Memory B cell (primary cell): ENCODE data around the gene FNDC10.
A peak's percentile ranks its signal among the peaks of the same experiment; 100 is the strongest.

ENCODE experiments used
- ATAC-seq: fragments of 150-1000 bp; cut with Tn5 transposase; 2 replicates; pipeline ENCODE4 v1.10.0; 2021; ENCODE audit warnings: low read depth, mild to moderate bottlenecking, moderate library complexity
- DNase-seq, 2 donors: peaks; one replicate each; pipeline ENCODE4 v3.0.0; 2022; ENCODE audit warnings: low spot score in 2 of 2
- H3K27ac Mint-ChIP-seq: one replicate; pipeline ENCODE4 v1.8.0; 2022; ENCODE audit warnings: mild to moderate bottlenecking, moderate library complexity, mixed read lengths
- H3K27me3 Mint-ChIP-seq: one replicate; pipeline ENCODE4 v1.8.0; 2022; ENCODE audit warnings: mixed read lengths
- H3K36me3 Mint-ChIP-seq: one replicate; pipeline ENCODE4 v1.8.0; 2022; ENCODE audit warnings: mild to moderate bottlenecking, mixed read lengths
- H3K4me1 Mint-ChIP-seq: one replicate; pipeline ENCODE4 v1.8.0; 2022; ENCODE audit warnings: mixed read lengths
- H3K4me3 Mint-ChIP-seq: one replicate; pipeline ENCODE4 v1.8.0; 2022; ENCODE audit warnings: mild to moderate bottlenecking, moderate library complexity, mixed read lengths
- H3K9me3 Mint-ChIP-seq: one replicate; pipeline ENCODE4 v1.8.0; 2022; ENCODE audit warnings: mixed read lengths

Gene FNDC10

DNA sequence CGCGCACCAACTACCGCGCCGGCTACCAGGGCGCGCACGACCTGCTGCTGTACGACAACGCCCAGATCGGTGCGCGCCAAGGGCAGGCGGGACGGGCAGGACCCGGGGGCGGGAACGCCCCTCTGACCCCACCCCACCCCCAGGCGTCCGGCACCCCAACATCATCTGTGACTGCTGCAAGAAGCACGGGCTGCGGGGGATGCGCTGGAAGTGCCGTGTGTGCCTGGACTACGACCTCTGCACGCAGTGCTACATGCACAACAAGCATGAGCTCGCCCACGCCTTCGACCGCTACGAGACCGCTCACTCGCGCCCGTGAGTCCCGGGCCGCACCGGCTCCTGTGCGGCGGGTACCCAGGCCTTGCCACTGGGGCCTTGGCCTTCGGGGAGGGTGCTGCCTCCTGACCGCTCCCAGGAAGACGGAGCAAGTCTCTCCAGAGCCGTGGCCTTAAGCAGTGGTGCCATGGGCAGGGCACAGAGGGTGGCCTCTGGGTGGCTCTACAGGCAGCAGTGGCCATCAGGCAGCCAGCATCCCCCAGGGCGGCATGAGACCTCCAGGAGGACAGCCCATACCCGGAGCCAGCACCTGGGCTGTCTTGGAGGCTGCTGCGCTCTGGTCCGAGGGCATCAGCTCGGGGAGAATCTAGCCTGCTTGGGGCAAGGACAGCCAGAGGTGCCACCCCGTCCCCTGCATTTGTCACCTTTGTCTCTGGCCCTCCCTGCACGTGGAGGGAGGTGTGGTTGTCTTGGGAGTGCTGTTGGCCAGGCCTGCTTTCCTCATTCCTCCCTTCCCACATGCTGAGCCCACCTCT lies 23.9 kb upstream of the FNDC10 start:
- H3K27me3 Mint-ChIP-seq = no peaks in the 10 kb centered on the region
- no peak for ATAC-seq
- no peak for DNase-seq

DNA sequence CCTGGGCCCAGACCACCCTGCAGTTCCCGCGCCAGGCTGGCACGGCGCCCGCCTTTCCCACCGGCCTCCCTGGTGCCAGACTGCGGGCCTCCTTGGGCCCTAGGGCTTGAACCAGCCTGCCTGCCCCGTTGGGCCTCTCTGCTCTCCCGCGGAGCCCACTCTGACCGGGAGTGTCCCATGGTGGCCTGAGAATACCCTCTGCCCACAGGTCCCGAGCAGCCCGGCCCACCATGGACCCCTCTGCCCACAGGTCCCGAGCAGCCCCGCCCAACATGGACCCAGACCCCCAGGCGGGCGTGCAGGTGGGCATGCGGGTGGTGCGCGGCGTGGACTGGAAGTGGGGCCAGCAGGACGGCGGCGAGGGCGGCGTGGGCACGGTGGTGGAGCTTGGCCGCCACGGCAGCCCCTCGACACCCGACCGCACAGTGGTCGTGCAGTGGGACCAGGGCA lies 23.3 kb upstream of the FNDC10 start:
- Mint-ChIP-seq H3K9me3 (no peaks in the 10 kb centered on the region), H3K4me1 (peaks cover 2% of the 10 kb centered on the region), H3K27me3 (no peaks in the 10 kb centered on the region), H3K4me3 (no peak overlapping the region), H3K36me3 (peaks cover 1% of the 10 kb centered on the region), H3K27ac (no peak overlapping the region)
- ATAC-seq = no peak
- DNase-seq = no peak

More for the DNA sequence above, 23.9 kb upstream of the FNDC10 start:
- H3K4me3 Mint-ChIP-seq = no peak overlapping the region
- H3K9me3 Mint-ChIP-seq = no peaks in the 10 kb centered on the region
- peaks cover under 1% of the 10 kb centered on the region for H3K36me3 Mint-ChIP-seq
- H3K4me1 Mint-ChIP-seq = peaks cover 2% of the 10 kb centered on the region
- no peak overlapping the region for H3K27ac Mint-ChIP-seq

DNA sequence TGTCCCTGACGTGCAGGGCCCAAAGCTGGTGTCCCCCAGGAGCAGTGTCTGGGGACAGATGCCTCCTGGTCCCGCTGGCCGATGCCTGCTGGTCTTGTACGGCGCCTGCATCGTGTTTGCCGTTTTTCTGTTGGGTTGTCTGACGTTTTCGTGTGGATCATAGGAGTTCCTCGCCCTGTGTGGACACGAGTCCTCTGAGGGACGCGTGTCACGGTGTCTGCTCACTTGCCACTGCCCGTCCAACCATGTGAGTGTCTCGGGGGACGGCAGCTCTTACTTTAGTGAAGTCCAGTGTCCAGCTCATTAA lies 22.8 kb upstream of the FNDC10 start:
- Mint-ChIP-seq H3K9me3 (no peaks in the 10 kb centered on the region), H3K36me3 (peaks cover 1% of the 10 kb centered on the region), H3K4me3 (no peak overlapping the region), H3K4me1 (peaks cover 2% of the 10 kb centered on the region), H3K27ac (no peak overlapping the region), H3K27me3 (no peaks in the 10 kb centered on the region)
- ATAC-seq (no peak), DNase-seq (no peak)

DNA sequence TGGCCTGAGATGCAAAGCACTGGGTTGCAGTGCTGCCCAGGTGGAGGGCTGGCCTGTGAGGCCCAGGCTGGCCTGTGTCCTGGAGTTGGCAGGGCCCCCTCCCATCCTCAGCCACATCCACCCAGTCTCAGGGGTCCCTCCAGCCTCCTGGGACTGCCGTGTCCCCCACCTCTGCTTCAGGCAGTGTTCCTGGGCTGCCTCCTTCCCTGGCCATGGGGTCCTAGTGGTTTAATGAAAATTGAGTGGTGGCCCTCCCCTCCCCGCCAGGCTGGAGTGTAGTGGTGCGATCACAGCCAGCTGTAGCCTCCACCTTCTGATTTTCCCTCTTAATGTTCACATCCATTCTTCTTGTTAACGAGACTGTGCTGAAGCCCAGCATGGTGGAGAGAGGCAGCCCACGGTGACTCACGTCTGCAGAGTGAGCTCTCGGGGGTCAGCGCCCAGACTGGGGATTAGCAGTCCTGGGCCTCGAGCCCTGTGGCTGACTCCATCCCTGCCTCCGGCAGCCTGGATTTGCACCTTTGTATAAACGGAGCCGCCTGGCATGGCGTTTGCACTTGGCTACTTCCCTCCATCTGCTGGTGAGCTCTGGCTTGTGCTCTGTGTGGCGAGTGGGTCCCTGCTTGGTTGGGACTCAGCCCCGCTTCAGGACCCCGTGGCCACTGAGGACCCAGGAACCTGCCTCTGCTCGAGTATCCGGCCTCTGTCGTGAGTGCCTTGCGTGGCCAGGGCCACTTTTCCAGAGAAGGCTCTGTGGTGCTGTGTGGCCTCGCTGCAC lies 22.3 kb upstream of the FNDC10 start:
- ATAC-seq = no peak
- Mint-ChIP-seq H3K4me1 (peaks cover 3% of the 10 kb centered on the region), H3K27me3 (no peaks in the 10 kb centered on the region), H3K27ac (no peak overlapping the region), H3K9me3 (no peaks in the 10 kb centered on the region), H3K4me3 (no peak overlapping the region), H3K36me3 (peaks cover 1% of the 10 kb centered on the region)
- DNase-seq = no peak

DNA sequence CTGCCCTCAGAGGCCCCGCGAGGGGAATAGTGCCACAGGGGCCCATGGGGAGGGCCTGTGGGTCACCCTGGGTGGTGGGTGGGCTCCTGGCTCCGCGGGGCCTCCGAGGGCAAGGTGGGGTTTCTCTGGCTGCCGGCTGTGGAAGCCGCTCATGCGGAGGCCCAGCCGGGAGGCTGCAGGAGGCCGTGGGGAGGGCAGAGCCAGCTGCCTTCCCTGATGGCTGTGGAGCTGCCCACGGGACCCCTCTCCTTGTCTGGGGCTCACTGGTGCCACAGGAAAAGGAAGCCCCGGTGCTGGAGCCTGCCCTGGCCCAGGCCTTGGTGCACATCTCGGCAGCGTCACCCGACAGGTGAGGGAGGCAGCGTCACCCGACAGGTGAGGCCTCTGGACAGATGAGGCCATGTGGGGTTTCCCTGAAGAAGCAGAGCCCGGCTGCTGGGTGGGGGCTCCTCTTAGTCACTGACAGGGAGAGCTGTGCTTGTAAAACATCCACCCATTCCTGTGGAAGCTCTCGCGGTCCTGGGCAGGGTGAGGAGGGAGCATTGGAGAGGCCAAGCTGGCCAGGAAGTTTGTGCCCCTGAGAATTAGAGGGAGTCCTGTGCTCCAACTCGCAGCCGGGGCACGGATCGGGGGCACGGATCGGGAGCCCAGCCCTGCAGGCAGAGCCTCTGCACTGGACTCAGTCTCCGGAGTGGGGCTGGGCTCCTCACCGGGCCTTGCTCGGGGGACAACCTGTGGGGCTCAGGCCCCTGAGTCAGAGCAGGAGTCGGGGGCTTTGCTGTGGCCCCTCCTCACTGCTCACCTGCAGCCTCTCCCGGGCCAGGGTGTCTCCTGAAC lies 21.5 kb upstream of the FNDC10 start:
- DNase-seq (no peak), ATAC-seq (no peak)
- no peak overlapping the region for H3K27ac Mint-ChIP-seq
- H3K9me3 Mint-ChIP-seq = no peaks in the 10 kb centered on the region
- H3K36me3 Mint-ChIP-seq = peaks cover 1% of the 10 kb centered on the region
- H3K4me3 Mint-ChIP-seq = no peak overlapping the region
- no peaks in the 10 kb centered on the region for H3K27me3 Mint-ChIP-seq
- peaks cover 4% of the 10 kb centered on the region for H3K4me1 Mint-ChIP-seq

DNA sequence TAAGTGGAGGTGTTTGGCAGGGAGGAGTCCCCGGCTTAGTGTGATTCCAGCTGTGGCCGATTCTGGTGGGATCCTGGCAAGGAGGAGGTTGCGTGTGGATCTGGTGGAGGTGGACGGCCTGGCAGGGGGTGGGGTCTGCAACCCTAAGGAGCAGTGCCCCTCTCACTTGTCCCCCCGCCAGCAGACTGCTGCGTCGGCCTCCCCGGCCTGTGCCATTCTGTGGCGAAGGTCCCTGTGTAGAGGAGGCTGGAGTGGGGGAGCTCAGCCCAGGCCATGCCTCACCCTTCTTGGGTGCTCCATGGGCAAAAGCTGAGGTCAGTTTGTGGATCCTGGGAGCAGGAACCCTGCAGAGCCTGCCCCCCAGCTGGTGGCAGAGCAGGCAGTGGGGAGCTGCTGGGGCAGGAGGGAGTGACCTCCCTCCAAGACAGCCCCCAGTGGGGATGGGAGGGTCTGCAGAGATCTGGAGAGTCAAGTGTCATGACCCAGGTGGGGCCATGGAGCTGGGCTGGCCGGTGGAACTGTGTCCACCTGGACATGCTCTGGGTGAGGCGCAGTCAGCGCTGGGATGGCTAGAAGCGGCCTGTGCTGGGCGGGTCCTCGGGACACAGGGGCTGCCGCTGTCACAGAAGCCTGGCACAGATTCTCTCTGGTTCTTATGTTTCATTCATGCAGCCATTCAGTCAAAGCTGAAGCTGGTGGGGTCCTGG lies 20.7 kb upstream of the FNDC10 start:
- Mint-ChIP-seq H3K27me3 (no peaks in the 10 kb centered on the region), H3K4me3 (no peak overlapping the region), H3K27ac (no peak overlapping the region), H3K4me1 (peaks cover 2% of the 10 kb centered on the region), H3K9me3 (no peaks in the 10 kb centered on the region), H3K36me3 (peaks cover 1% of the 10 kb centered on the region)
- no peak for DNase-seq
- ATAC-seq = no peak

DNA sequence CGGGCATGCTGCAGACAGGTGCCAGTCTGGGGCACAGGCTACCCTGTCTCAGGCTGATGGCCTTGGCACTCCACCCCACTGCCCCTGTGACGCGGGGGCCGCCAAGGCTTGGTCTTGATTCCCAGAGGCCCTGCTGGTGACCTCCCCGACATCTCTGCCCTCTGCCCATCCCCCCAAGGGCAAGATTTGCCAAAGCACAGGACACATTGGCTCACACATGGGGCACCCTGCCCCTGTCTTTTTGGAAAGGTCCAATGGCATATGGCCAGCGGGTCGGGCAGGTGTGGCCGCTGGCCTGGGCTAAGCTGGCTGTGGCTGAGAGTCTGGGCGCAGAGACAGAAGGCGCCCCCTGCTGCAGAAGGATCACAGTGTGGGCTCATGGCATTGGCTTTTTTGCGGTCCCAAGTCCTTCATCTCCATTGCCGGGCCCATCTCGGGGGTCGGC lies 20.0 kb upstream of the FNDC10 start:
- H3K4me1 Mint-ChIP-seq = peaks cover 2% of the 10 kb centered on the region
- H3K36me3 Mint-ChIP-seq = peaks cover 1% of the 10 kb centered on the region
- DNase-seq = no peak
- H3K4me3 Mint-ChIP-seq = no peak overlapping the region
- H3K9me3 Mint-ChIP-seq = no peaks in the 10 kb centered on the region
- ATAC-seq = no peak
- no peak overlapping the region for H3K27ac Mint-ChIP-seq
- H3K27me3 Mint-ChIP-seq = no peaks in the 10 kb centered on the region

DNA sequence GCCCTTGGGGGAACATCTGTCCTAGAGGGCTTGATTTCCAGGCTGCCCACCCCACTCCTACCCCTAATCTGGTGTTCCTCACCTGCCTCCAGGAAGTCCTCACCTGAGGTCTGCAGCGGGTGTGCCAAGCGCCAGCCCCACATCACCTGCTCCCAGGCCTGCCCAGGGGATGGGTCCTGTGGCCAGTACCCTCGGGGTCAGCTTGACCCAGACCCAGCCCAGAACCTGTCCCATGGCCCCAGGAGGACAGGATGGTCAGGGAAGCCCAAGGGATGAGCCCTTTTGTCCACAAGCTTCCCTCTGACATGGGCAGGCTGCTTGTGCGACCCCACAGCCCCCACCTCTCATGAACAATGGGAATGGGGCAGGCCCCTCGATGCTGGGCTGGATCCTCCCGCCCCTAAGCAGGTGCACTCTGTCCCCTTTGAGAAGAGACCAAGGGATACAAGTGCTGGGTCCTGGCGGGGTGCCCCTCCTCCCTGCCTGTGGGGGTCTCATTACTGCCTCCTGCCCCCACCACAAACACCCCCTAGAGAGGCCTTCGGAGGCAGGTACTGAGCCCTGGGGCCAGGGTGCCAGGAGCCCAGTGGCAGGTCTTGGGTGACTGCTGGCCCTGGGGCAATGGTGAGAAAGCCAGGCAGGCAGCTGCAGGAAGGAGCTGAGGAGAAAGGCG lies 18.6 kb upstream of the FNDC10 start:
- Mint-ChIP-seq H3K4me1 (peaks cover 8% of the 10 kb centered on the region), H3K27me3 (no peaks in the 10 kb centered on the region), H3K27ac (no peak overlapping the region), H3K9me3 (no peaks in the 10 kb centered on the region), H3K36me3 (peaks cover 1% of the 10 kb centered on the region), H3K4me3 (no peak overlapping the region)
- DNase-seq (no peak), ATAC-seq (no peak)

DNA sequence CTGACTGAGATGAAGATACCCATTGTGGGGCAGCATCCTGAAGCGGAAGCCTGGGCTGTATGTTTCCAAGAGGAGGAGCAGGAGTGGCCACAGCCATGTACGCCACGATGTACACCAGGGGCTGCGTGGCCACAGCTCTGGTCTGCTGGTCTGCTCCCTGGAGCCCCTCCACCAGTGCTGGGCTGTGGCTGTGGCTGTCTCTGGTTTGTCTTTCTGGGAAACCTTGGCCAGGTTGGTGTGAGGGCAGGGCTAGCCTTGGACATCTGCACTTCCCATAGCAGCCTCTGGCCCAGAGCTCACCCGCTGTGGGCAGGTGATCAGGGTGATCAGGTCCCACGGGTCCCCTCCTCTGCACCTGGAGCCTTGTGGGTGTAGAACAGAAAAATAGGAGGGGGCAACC lies 18.0 kb upstream of the FNDC10 start:
- DNase-seq (no peak), ATAC-seq (no peak)
- peaks cover 1% of the 10 kb centered on the region for H3K36me3 Mint-ChIP-seq
- no peaks in the 10 kb centered on the region for H3K27me3 Mint-ChIP-seq
- peaks cover 9% of the 10 kb centered on the region for H3K4me1 Mint-ChIP-seq
- no peaks in the 10 kb centered on the region for H3K9me3 Mint-ChIP-seq
- no peak overlapping the region for H3K4me3 Mint-ChIP-seq
- no peak overlapping the region for H3K27ac Mint-ChIP-seq

DNA sequence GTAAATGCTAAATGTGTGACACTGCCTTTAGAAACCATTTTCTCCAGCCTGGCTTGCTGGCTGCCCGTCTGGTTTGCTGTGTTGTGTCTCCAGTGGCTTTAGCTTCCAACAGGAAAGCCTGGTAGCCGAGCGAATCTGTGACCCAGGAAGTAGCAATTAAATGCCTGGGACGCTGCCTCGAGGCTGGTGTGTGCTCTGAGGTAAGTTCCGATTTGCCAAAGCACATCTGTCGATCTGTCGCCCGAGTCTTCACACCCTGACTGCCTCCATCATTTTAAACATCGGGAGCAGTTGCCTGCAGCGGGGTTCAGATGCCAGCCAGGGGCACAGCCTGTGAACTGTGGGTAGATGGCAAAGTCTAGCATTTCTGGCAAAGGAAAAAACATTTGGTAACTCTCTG lies 17.6 kb upstream of the FNDC10 start:
- Mint-ChIP-seq H3K27ac (no peak overlapping the region), H3K9me3 (no peaks in the 10 kb centered on the region), H3K36me3 (peaks cover 1% of the 10 kb centered on the region), H3K27me3 (no peaks in the 10 kb centered on the region), H3K4me1 (peaks cover 9% of the 10 kb centered on the region), H3K4me3 (peak overlapping the region; percentile 75)
- ATAC-seq = no peak
- no peak for DNase-seq

DNA sequence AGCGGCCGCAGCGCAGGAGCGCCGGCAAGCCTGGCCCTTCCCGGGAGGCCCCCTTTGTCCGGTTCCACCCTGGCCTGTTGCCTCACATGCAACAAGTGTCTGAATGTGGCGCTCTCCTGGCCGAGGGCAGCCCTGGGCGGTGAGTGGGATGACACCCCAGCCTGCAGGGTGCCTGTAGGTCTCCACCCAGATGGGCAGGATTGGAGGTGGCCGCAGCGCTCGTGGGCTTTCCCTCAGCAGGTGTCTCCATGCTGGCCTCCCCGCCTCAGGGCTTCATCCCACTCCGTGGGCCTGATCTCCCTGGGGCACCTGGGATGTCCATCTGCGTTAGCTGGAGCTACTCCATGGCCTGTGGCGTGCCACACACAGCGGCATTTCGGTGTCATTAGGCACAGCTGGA lies 16.9 kb upstream of the FNDC10 start:
- Mint-ChIP-seq H3K27me3 (no peaks in the 10 kb centered on the region), H3K4me1 (peaks cover 9% of the 10 kb centered on the region), H3K9me3 (no peaks in the 10 kb centered on the region), H3K27ac (no peak overlapping the region), H3K36me3 (peaks cover 1% of the 10 kb centered on the region), H3K4me3 (peak overlapping the region; percentile 75)
- ATAC-seq (no peak), DNase-seq (no peak)

DNA sequence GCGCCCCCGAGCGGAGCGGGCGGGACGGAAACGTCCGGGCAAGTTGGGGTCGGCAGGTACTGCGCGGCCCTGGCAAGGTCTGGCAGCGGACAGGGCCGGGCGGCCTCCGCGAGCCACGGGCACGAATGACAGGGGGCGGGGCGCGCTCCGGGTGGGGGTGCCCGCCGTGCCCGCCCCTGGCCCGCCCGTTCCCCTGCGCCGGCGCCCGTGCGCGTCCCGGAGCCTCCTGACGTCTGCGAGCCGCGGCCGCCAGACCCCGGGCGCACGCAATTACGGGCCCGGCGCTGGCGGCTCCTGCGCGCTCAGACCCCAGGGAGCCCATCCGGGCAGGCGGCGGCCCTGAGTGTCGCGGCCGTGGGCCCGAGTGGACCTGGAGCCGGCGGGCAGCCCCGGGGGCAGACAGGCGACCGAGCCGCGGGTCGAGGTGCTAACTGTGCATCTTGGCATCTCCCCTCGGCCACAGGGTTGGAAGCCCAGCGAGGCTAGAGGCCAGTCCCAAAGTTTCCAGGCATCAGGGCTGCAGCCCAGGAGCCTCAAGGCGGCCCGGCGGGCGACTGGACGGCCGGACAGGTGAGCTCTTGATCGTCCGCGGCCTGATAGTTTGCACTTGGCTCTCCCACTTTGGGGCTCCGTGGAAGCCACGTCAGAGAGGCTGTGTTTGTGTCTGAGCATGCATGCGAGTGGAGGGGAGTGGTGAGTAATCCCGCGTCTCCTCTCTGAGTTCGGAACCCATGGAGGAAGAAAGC lies 16.3 kb upstream of the FNDC10 start:
- peak overlapping the region; percentile 75 for H3K4me3 Mint-ChIP-seq
- ATAC-seq = peak; percentile 12
- peaks cover 1% of the 10 kb centered on the region for H3K36me3 Mint-ChIP-seq
- DNase-seq = peak in 1 of 2 donors; percentile 64
- H3K9me3 Mint-ChIP-seq = no peaks in the 10 kb centered on the region
- H3K4me1 Mint-ChIP-seq = peaks cover 9% of the 10 kb centered on the region
- no peaks in the 10 kb centered on the region for H3K27me3 Mint-ChIP-seq
- H3K27ac Mint-ChIP-seq = no peak overlapping the region
